K562 (cell line): ENCODE results near the gene BAHD1. TPM values are rescaled to one million over a fixed set of nuclear protein-coding genes. Genes with fewer than 3 reads are reported as not detected.

Experiments used
- ATAC-seq: fragments of 200-7000 bp; cut with Tn5 transposase; 3 replicates; pipeline ENCODE4 v1.9.1; 2020; ENCODE audit warnings: moderate library complexity
- BruUV-seq: library from RNA; stranded (reverse); fragments of 400-500 nt; replicated peaks from 2 replicates; lab custom pipeline; 2021; lab: Mats Ljungman, UMichigan
- CTCF ChIA-PET: fragments of 300-600 bp; formaldehyde crosslinking; extraction: SDS; loops from one replicate; lab custom pipeline; 2021; ENCODE audit warnings: low intra/inter-chr PET ratio; lab: Yijun Ruan, JAX
- POLR2A ChIA-PET: fragments of 300-600, 350-650 bp; sonication (Branson Sonifier 250); formaldehyde crosslinking; extraction: SDS; loops from one replicate; lab custom pipeline; 2021; ENCODE audit warnings: antibody characterized with exemption, inconsistent platforms; lab: Yijun Ruan, JAX
- DNase-seq, 4 experiments: peaks; one replicate each; pipeline versions ENCODE4 v3.0.0 to v3.0.0-alpha.2; 2011 to 2018; ENCODE audit warnings: low spot score in 3 of 4, mixed read lengths in 3 of 4; ENCODE audit errors: extremely low read depth in 1 of 4
- FAIRE-seq: peaks from 2 replicates; lab custom pipeline; 2011; peaks lifted over from hg19 to GRCh38; lab: Jason Lieb, UNC
- H2AFZ ChIP-seq: 2 replicates; pipeline ENCODE4 v1.6.0; 2011; ENCODE audit warnings: low read depth, low read length, control low read depth, inconsistent platforms
- H3K27ac ChIP-seq: fragments of 200-600 bp; 3 replicates; pipeline ENCODE4 v1.8.0; 2011; ENCODE audit warnings: low read depth, mild to moderate bottlenecking, control low read depth, inconsistent platforms, low read length, moderate library complexity, mixed read lengths; ENCODE audit errors: extremely low read depth
- H3K27me3 ChIP-seq, 2 experiments: fragments of 300-600 bp in 1 of 2; 2 replicates in 1 of 2; 3 replicates in 1 of 2; pipeline versions ENCODE4 v1.6.0 to v1.8.0; 2011; ENCODE audit warnings: inconsistent platforms in 2 of 2, low read length in 2 of 2, mild to moderate bottlenecking in 1 of 2, mixed read lengths in 1 of 2, moderate library complexity in 1 of 2; ENCODE audit not compliant: control insufficient read depth in 2 of 2, insufficient read depth in 2 of 2
- H3K36me3 ChIP-seq: fragments of 300-600 bp; 3 replicates; pipeline ENCODE4 v1.8.0; 2011; ENCODE audit warnings: mild to moderate bottlenecking, low read length, inconsistent platforms; ENCODE audit not compliant: control insufficient read depth, insufficient read depth
- H3K4me1 ChIP-seq, 2 experiments: fragments of 200-600 bp in 1 of 2; replicated peaks in 1 of 2; 2 replicates in 1 of 2; 3 replicates in 1 of 2; pipeline versions ENCODE4 v1.5.1 to v1.8.0; 2011; ENCODE audit warnings: inconsistent platforms in 2 of 2, low read length in 2 of 2, mild to moderate bottlenecking in 1 of 2, mixed read lengths in 1 of 2, moderate library complexity in 1 of 2; ENCODE audit not compliant: control insufficient read depth in 2 of 2, insufficient read depth in 2 of 2
- H3K4me2 ChIP-seq: 2 replicates; pipeline ENCODE4 v1.6.1; 2011; ENCODE audit warnings: low read length, control low read depth, inconsistent platforms, mixed read lengths; ENCODE audit not compliant: insufficient read depth
- H3K4me3 ChIP-seq: fragments of 200-600 bp; sonication (generic), shearing (Covaris generic); 2 replicates; pipeline ENCODE4 v1.5.1; 2016; ENCODE audit warnings: control low read depth, inconsistent platforms
- H3K79me2 ChIP-seq: fragments of 200-600 bp; 3 replicates; pipeline ENCODE4 v1.8.0; 2011; ENCODE audit warnings: low read length, inconsistent platforms; ENCODE audit not compliant: control insufficient read depth, insufficient read depth
- H3K9ac ChIP-seq, 2 experiments: 2 replicates each; pipeline versions ENCODE4 v1.6.0 to v1.6.1; 2011; ENCODE audit warnings: low read depth in 2 of 2, low read length in 2 of 2, control low read depth in 1 of 2, inconsistent platforms in 1 of 2, mild to moderate bottlenecking in 1 of 2, mixed read lengths in 1 of 2; ENCODE audit not compliant: insufficient read depth in 1 of 2
- H3K9me1 ChIP-seq: one replicate; pipeline ENCODE4 v1.6.0; 2011; ENCODE audit warnings: inconsistent platforms, mild to moderate bottlenecking, low read length, moderate library complexity; ENCODE audit not compliant: control insufficient read depth, insufficient read depth
- H3K9me3 ChIP-seq: replicated peaks from 2 replicates; pipeline ENCODE4 v1.5.1; 2011; ENCODE audit warnings: low read depth, low read length, inconsistent platforms; ENCODE audit not compliant: control insufficient read depth, insufficient read depth
- H4K20me1 ChIP-seq: replicated peaks from 2 replicates; pipeline ENCODE4 v1.6.1; 2011; ENCODE audit warnings: low read length, inconsistent platforms, mixed read lengths; ENCODE audit not compliant: control insufficient read depth, insufficient read depth
- BRCA1 ChIP-seq, 2 experiments: fragments of 450-650 bp in 1 of 2; sonication (generic) in 1 of 2; formaldehyde crosslinking in 1 of 2; IDR thresholded peaks; 2 replicates each; pipeline versions ENCODE4 v1.5.0 to v1.6.1; 2017 to 2020; ENCODE audit warnings: mild to moderate bottlenecking in 1 of 2, missing genetic modification reagents in 1 of 2
- BRD9 ChIP-seq: fragments of 450-650 bp; IDR thresholded peaks from 2 replicates; pipeline ENCODE4 v1.6.1; 2018; ENCODE audit warnings: low read depth; ENCODE audit not compliant: partially characterized antibody
- CHD1 ChIP-seq: fragments of 200-600 bp; sonication (generic); IDR thresholded peaks from one replicate; pipeline ENCODE4 v1.6.1; 2012; ENCODE audit warnings: mild to moderate bottlenecking, moderate library complexity, low read length, inconsistent platforms
- HBP1 ChIP-seq: fragments of 450-650 bp; formaldehyde crosslinking; IDR thresholded peaks from 2 replicates; pipeline ENCODE4 v1.4.0; 2022; ENCODE audit warnings: missing genetic modification characterization
- KDM5B ChIP-seq: fragments of 200-600 bp; sonication (generic); IDR thresholded peaks from 2 replicates; pipeline ENCODE4 v1.6.1; 2012; ENCODE audit warnings: low read depth, mild to moderate bottlenecking, moderate library complexity, low read length, control low read depth, inconsistent platforms; ENCODE audit not compliant: insufficient replicate concordance
- MTA1 ChIP-seq: fragments of 450-650 bp; IDR thresholded peaks from 2 replicates; pipeline ENCODE4 v1.6.1; 2017; ENCODE audit warnings: borderline replicate concordance
- NUFIP1 ChIP-seq: fragments of 450-650 bp; IDR thresholded peaks from 2 replicates; pipeline ENCODE4 v1.6.1; 2018; ENCODE audit not compliant: partially characterized antibody
- ZBTB40 ChIP-seq, 2 experiments: fragments of 450-650 bp in 1 of 2; sonication (generic) in 1 of 2; formaldehyde crosslinking in 1 of 2; IDR thresholded peaks; 2 replicates each; pipeline versions ENCODE4 v1.7.1 to v1.9.0; 2016 to 2022; ENCODE audit warnings: inconsistent platforms in 1 of 2, mild to moderate bottlenecking in 1 of 2, missing genetic modification reagents in 1 of 2
- ZNF124 ChIP-seq: sonication (generic); formaldehyde crosslinking; IDR thresholded peaks from 2 replicates; pipeline ENCODE4 v1.8.1; 2022; ENCODE audit warnings: missing genetic modification reagents
- WGBS: fragments of 100-300 bp; shearing (Covaris generic); methylation state at CpG from one replicate; pipeline ENCODE4 v1.1.6; 2016; ENCODE audit warnings: low coverage, mixed read lengths; ENCODE audit not compliant: insufficient coverage; ENCODE audit errors: missing lambda C conversion rate; 5-methylcytosine and 5-hydroxymethylcytosine counted together
- in situ Hi-C: fragments of 300-500 bp; cut with MboI; formaldehyde crosslinking; loops from 4 replicates; pipeline ENCODE4 v1.15.0; 2018; ENCODE audit warnings: inconsistent platforms, mixed read lengths
- intact Hi-C: fragments of 100-400 bp; cut with micrococcal nuclease; formaldehyde crosslinking; loops from 2 replicates; pipeline ENCODE4 v1.14.2; 2022
- polyA plus RNA-seq, 8 experiments: library from polyadenylated mRNA; depleted of rRNA in 4 of 8; stranded (reverse) in 5 of 8; unstranded in 3 of 8; fragments of >200 nt; fragmentation: Nextera tagmentation in 2 of 8; fragmentation: Illumina TruSeq in 1 of 8; extraction: Ambion mirVana in 2 of 8; extraction: Trizol in 1 of 8; gene quantifications; 2 replicates each; pipeline versions ENCODE4 v1.2.1 to v1.2.3, GENCODE V29; 2011 to 2014; ENCODE audit warnings: inconsistent platforms in 1 of 8, missing spikeins in 1 of 8
- total RNA-seq, 7 experiments: library from RNA; depleted of rRNA in 6 of 7; stranded (reverse); fragments of >200 nt in 6 of 7; fragmentation: Illumina TruSeq in 2 of 7; extraction: Trizol in 2 of 7; gene quantifications; 2 replicates each; pipeline versions ENCODE4 v1.2.1 to v1.2.3, GENCODE V29; 2011 to 2021; ENCODE audit warnings: low replicate concordance in 1 of 7

The BAHD1 gene
- total and polyA plus RNA-seq, 9 of the 15 experiments (the other 6 are each of a cell fraction or from before 2014, with no cell fraction given): 0.55 to 38.5 (median 11.5) TPM

- Histone ChIP-seq H3K4me2 (no peak overlapping the region), H3K4me1 (peaks cover 11 to 26% of the 10 kb centered on the region in 2 experiments), H3K79me2 (peaks cover 46% of the 10 kb centered on the region), H3K27ac (no peak overlapping the region), H3K9me1 (peaks cover 11% of the 10 kb centered on the region), H3K4me3 (no peak overlapping the region), H3K27me3 (no peaks in the 10 kb centered on the region), H3K9ac (no peak overlapping the region), H3K9me3 (no peaks in the 10 kb centered on the region), H4K20me1 (peaks cover 46% of the 10 kb centered on the region), H2AFZ (no peak overlapping the region), H3K36me3 (peaks cover 63% of the 10 kb centered on the region; the same call in 2 of the 3 replicates)
- BruUV-seq: no TSS peak
- in situ Hi-C loops (no loop called here), intact Hi-C loops (no loop called here)
- ChIA-PET POLR2A (interaction anchor here (1.1 to 1.2 kb wide), 2 partner anchors 9 to 11 kb away, joined by 3 to 9 read pairs; partner anchors contain the start of gene CHST14), CTCF (no interaction called here)
- 98% methylated on average over 17 of the region's 19 CpGs for WGBS
- DNase-seq: no peak
- no peak for ATAC-seq
- FAIRE-seq: no peak
- TF ChIP-seq CHD1 (no peak), ZNF124 (CRISPR knock-in tag) (no peak), BRCA1 (IDR thresholded peaks at IDR 0.05) (no peak), BRCA1 (CRISPR knock-in tag; IDR thresholded peaks at IDR 0.05) (no peak), MTA1 (no peak), KDM5B (no peak), HBP1 (no peak), ZBTB40 (IDR thresholded peaks at IDR 0.05) (no peak), ZBTB40 (CRISPR knock-in tag; IDR thresholded peaks at IDR 0.05) (no peak), NUFIP1 (no peak), BRD9 (no peak)
Observed at GRCh38 chr15:40459391-40460015, 18.8 kb downstream of the BAHD1 start.
